LNCAP (cell line): Measurements from ENCODE around the gene CALCOCO2.

Source experiments
- TF ChIP-seq, protein P1 (sequence below): fragments of 450-650 bp; IDR thresholded peaks from 2 replicates; pipeline ENCODE4 v1.5.1; 2017; ENCODE audit warnings: mild to moderate bottlenecking

CALCOCO2 gene

DNA sequence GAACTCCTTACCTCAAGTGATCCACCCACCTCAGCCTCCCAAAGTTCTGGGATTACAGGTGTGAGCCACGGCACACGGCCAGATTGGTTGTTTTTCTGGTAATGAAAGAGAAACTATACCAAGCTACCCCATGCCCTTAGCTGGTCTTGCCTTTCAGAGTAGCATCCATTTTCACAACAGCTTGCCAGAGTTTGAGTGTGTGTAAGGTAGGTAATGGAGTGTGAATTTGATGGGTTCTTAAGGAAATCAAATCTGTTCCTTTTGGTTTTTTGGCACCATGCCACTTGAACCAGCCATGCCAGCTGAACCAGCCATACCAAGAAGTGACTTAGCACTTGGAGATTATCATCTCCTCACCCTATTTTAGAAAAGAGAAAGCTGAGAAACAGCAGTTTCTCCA, 5.1 kb downstream of the CALCOCO2 start:
- TF ChIP-seq, protein P1, sequence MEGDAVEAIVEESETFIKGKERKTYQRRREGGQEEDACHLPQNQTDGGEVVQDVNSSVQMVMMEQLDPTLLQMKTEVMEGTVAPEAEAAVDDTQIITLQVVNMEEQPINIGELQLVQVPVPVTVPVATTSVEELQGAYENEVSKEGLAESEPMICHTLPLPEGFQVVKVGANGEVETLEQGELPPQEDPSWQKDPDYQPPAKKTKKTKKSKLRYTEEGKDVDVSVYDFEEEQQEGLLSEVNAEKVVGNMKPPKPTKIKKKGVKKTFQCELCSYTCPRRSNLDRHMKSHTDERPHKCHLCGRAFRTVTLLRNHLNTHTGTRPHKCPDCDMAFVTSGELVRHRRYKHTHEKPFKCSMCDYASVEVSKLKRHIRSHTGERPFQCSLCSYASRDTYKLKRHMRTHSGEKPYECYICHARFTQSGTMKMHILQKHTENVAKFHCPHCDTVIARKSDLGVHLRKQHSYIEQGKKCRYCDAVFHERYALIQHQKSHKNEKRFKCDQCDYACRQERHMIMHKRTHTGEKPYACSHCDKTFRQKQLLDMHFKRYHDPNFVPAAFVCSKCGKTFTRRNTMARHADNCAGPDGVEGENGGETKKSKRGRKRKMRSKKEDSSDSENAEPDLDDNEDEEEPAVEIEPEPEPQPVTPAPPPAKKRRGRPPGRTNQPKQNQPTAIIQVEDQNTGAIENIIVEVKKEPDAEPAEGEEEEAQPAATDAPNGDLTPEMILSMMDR: no peak

DNA sequence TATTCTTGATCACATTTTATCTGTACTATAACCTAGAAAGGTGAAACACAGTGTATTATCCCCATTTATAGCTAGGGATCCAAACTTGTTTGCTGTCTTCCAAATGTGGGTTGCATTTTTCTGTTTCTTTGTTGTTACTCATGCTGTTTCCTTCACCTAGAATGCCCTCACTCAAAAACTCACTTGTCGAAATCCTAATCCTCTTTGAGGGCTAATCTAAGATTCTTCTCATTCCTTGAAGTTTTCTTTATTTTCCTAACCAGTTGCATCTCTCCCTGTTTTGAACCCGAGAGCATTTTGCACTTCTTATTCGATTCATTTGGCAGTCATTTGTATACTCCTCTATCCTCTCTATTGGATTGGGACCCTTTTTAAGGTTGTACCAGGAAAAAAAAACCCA, 9.6 kb downstream of the CALCOCO2 start:
- TF ChIP-seq, protein P1: no peak

DNA sequence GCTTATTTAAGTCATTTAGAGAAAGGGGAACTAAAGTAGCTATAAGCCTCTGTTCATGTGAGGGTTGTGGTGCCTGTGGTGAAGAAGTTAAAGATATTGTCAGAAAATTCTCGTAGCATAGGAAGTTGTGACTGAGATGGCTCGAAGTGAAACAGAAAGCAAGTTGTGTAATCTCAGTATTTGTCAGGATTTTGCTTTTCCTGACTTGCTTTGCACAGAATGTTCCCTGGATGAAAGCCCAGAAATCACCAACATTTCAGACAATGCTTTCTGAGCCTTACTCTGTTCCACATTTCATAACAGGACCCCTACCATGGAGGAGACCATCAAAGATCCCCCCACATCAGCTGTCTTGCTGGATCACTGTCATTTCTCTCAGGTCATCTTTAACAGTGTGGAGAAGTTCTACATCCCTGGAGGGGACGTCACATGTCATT, 10.6 kb downstream of the CALCOCO2 start:
- TF ChIP-seq, protein P1: no peak

DNA sequence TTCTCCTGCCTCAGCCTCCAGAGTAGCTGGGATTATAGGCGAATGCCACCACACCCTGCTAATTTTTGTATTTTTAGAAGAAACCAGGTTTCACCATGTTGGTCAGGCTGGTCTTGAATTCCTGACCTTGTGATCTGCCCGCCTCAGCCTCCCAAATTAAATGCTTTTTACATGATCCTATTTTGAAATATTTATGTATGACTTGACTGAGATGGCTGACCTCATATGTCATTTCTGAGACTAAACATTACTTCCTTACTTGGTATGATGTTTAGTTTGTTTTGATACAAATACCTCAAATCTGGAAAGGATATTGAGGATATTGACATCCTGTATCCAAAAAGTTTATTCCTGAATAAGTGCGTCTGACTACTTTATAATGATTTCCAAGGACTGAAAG, 11.9 kb downstream of the CALCOCO2 start:
- TF ChIP-seq, protein P1: no peak

DNA sequence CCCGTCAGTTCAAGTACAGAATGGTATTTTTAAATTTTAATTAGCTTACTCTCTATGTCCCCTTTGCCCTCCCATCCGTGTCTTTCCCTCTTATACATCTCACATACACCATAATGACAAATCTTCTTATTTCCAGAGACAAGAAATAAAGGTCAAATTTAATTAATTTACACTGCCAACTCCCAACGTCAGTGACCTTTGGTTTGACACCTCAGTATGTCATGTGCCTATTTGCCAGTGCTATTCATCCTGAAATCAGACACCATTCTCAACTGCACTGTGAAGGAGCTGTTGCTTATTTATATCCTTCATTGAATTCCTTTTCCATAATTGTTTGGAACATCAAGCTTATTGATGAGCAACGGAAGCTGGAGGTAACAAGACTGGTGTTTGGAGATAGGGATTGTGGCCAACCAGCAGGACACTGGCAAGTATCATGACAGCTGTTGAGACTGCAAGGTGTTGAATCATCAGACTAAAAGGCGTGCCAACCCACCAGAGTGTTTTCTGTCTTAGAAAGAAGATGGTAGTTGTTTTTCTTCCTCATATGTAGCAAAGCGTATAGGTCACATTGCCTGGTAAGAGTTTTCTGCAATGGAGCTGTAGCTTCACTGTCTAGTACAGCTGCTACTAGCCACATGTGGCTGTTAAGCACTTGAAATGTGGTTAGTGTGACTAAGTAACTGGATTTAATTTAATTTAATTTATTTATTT, 12.5 kb downstream of the CALCOCO2 start:
- TF ChIP-seq, protein P1: no peak

DNA sequence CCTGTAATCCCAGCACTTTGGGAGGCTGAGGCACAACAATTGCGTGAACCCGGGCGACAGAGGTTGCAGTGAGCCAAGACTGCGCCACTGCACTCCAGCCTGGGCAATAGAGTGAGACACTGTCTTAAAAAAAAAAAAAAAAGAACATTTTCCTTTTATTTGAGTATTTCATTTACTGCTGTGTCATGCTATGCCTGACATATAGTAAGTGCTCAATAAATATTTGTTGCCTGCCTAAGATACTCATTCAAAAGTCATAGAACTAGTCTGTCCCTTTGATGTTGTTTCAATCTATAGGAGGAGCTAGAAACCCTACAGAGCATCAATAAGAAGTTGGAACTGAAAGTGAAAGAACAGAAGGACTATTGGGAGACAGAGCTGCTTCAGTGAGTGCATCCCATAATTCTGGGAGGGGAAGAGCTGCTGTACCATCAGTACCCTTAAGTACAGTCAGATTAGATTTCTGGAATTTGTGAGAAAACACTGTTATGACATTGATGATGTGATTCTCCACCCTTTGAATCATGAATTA, 20.0 kb downstream of the CALCOCO2 start:
- TF ChIP-seq, protein P1: no peak

DNA sequence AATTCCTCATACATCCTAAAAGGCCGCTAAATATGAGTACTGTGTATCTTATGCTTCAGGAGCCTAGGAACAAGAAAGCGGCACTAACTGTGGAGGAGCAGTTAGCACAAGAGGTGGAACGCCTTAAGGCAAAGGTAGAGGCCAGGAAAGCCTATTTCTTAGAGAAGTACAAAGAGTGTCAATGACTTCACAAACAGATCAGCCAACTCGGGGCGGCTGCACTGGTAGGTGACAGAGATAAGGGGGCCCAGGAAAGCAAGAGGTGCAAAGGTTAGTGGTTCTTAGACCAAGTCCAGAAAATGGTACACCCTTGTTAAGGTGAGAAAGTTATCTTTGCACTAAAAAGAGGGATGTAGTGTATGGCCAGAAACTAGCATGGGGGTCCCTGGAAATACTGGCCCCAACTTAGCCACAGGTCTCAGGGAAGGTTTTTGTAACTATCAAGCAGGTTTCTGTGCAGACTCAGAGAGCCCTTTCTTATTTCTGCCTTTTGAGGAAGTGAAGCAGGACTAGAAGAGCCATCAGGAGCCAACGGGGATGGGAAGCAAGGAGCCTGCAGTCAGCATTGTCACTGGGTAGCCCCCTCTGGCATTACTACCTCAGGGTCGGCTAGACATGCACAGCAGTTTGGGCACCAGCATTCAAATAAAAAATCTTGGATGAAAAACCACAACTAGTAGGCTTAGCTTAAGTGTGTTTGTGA, 24.1 kb downstream of the CALCOCO2 start:
- TF ChIP-seq, protein P1: no peak
